ENCODE data around the gene HAVCR2. TPM values are rescaled to one million over a fixed set of nuclear protein-coding genes. Genes with fewer than 3 reads are reported as not detected.

Gene HAVCR2
- total RNA-seq, 1 experiment from 2014 or later, result not detected

- WGBS (ENCODE audit: extremely low coverage, insufficient read length, low lambda C conversion rate), result no CpG with 5 or more reads among the region's 14 CpGs
- peak; percentile 91 for TF ChIP-seq CTCF (conservative IDR thresholded peaks at IDR 0.05)
- Histone ChIP-seq H2AFZ (ENCODE audit: low read length) (no peak overlapping the region), H3K27ac (ENCODE audit: insufficient read length, low read depth, low read length) (no peak overlapping the region), H4K20me1 (ENCODE audit: control insufficient read depth, insufficient read depth, insufficient read length) (no peaks in the 10 kb centered on the region), H3K79me2 (ENCODE audit: insufficient read depth, low read length) (no peaks in the 10 kb centered on the region), H2BK20ac (ENCODE audit: low read depth, low read length, poor library complexity, severe bottlenecking) (no peak overlapping the region), H3K4me2 (ENCODE audit: insufficient read depth, insufficient read length, low read length) (no peak overlapping the region), H3K56ac (ENCODE audit: insufficient read length, low read depth, low read length) (no peak overlapping the region), H3T11ph (ENCODE audit: low read length) (no peak overlapping the region), H3K23ac (ENCODE audit: insufficient read length, low read depth, low read length) (no peak overlapping the region), H2BK15ac (ENCODE audit: low read depth, low read length) (no peak overlapping the region), H2BK5ac (ENCODE audit: insufficient read length, low read length) (no peak overlapping the region), H3K9ac (ENCODE audit: extremely low read depth, insufficient read length, low read length) (no peak overlapping the region), H3K27me3 (ENCODE audit: insufficient read depth, low read length) (no peaks in the 10 kb centered on the region), H3K9me3 (ENCODE audit: control insufficient read depth, low read depth, low read length) (no peaks in the 10 kb centered on the region), H3K4me1 (ENCODE audit: insufficient read depth, low read length) (no peaks in the 10 kb centered on the region), H3K23me2 (ENCODE audit: insufficient read length, low read depth, low read length, poor library complexity, severe bottlenecking) (no peaks in the 10 kb centered on the region), H4K8ac (replicated peaks; ENCODE audit: insufficient read length, low read depth, low read length) (no peak overlapping the region), H3K14ac (ENCODE audit: insufficient read depth, low read length) (no peak overlapping the region), H3K18ac (ENCODE audit: insufficient read length, low read depth, low read length) (no peak overlapping the region), H4K5ac (ENCODE audit: insufficient read length, low read depth, low read length) (no peak overlapping the region), H2AK5ac (ENCODE audit: insufficient read length, low read length) (no peak overlapping the region), H3K4ac (ENCODE audit: low read depth, low read length) (no peak overlapping the region), H2BK12ac (ENCODE audit: insufficient read length, low read depth, low read length) (no peak overlapping the region), H3K79me1 (ENCODE audit: insufficient read depth, low read depth, low read length, poor library complexity, severe bottlenecking) (no peaks in the 10 kb centered on the region), H4K91ac (ENCODE audit: insufficient read length, low read depth, low read length) (no peak overlapping the region), H2BK120ac (ENCODE audit: low read depth, low read length, poor library complexity, severe bottlenecking) (no peak overlapping the region)
- no peaks in the 10 kb centered on the region for H3K27me3 Mint-ChIP-seq (ENCODE audit: low read depth)
- H3K4me3 Mint-ChIP-seq, result no peak overlapping the region
- H3K36me3 Mint-ChIP-seq (ENCODE audit: insufficient read depth in 1 of 3, low read depth in 3 of 3), result no peaks in the 10 kb centered on the region
- no peaks in the 10 kb centered on the region; a peak in 1 of 5 replicates for H3K9me3 Mint-ChIP-seq
- DNase-seq, result peak; percentile 64
- H3K27ac Mint-ChIP-seq, result no peak overlapping the region
- no peaks in the 10 kb centered on the region; a peak in 1 of 4 replicates for H3K4me1 Mint-ChIP-seq
These were observed 40.1 kb upstream of the HAVCR2 start for GRCh38 chr5:157148734-157149615.
